Body of pancreas (tissue), 4 donors: Measurements from ENCODE around the gene YY1.
"Not testable (repeated sequence)": the region's sequence is repeated elsewhere in the genome, so short reads cannot be mapped to it uniquely, and the experiment has no call there.

ENCODE experiments used
- CTCF ChIP-seq, 7 experiments: fragments of 450-650 bp in 4 of 7; fragments of 200-600 bp in 3 of 7; sonication (generic) in 3 of 7; IDR thresholded peaks; one replicate each; pipeline ENCODE4 v1.5.1; 2016 to 2019; ENCODE audit warnings: antibody characterized with exemption in 7 of 7
- POLR2A ChIP-seq, 3 donors: fragments of 450-650 bp; IDR thresholded peaks; one replicate each; pipeline ENCODE4 v1.6.1; 2016; ENCODE audit warnings: antibody characterized with exemption in 3 of 3, mild to moderate bottlenecking in 2 of 3

- TF ChIP-seq CTCF, POLR2A (IDR thresholded peaks at IDR 0.05): not testable (repeated sequence)
Observed at GRCh38 chr14:100204835-100205167, 34.1 kb upstream of the YY1 start.
